GM12892 (cell line): Measurements from ENCODE around the gene USP35.
"Not testable (repeated sequence)": the region's sequence is repeated elsewhere in the genome, so short reads cannot be mapped to it uniquely, and the experiment has no call there.

Source experiments
- DNase-seq: peaks from one replicate; pipeline ENCODE4 v3.0.0; 2011; ENCODE audit not compliant: insufficient read length
- FAIRE-seq: peaks from 2 replicates; lab custom pipeline; 2011; peaks lifted over from hg19 to GRCh38; lab: Jason Lieb, UNC
- POLR2A ChIP-seq: IDR thresholded peaks from 2 replicates; pipeline ENCODE4 v1.6.1; 2011; ENCODE audit warnings: low read depth, low read length, control low read depth
- POLR2AphosphoS5 ChIP-seq: IDR thresholded peaks from 2 replicates; pipeline ENCODE4 v1.6.1; 2011; ENCODE audit warnings: low read depth, low read length, control low read depth
- TAF1 ChIP-seq: IDR thresholded peaks from 2 replicates; pipeline ENCODE4 v1.6.1; 2011; ENCODE audit warnings: low read depth, mild to moderate bottlenecking, control low read depth, low read length, borderline replicate concordance

The USP35 gene

GRCh38 chr11:78170874-78171549 lies 17.7 kb upstream of the USP35 start:
- FAIRE-seq = no peak
- DNase-seq = no peak
- TF ChIP-seq POLR2A = no peak
- no peak for TF ChIP-seq POLR2AphosphoS5
- TF ChIP-seq TAF1 = no peak

- DNase-seq (no peak), FAIRE-seq (no peak)
These were observed 16.8 kb upstream of the USP35 start for GRCh38 chr11:78171951-78172350.

GRCh38 chr11:78175862-78176261 lies 12.9 kb upstream of the USP35 start:
- FAIRE-seq, DNase-seq: not testable (repeated sequence)

More at GRCh38 chr11:78171951-78172350, 16.8 kb upstream of the USP35 start:
- no peak for TF ChIP-seq POLR2AphosphoS5
- TF ChIP-seq POLR2A = no peak
- no peak for TF ChIP-seq TAF1

- no peak for DNase-seq
- TF ChIP-seq POLR2AphosphoS5 (no peak), TAF1 (no peak), POLR2A (no peak)
- no peak for FAIRE-seq
These were observed 12.0 kb upstream of the USP35 start for GRCh38 chr11:78176605-78177141.

- DNase-seq (no peak), FAIRE-seq (no peak)
- TF ChIP-seq POLR2A = no peak
- TF ChIP-seq POLR2AphosphoS5 = no peak
- no peak for TF ChIP-seq TAF1
These were observed 11.5 kb upstream of the USP35 start for GRCh38 chr11:78177216-78177615.

- peak; percentile 36 for FAIRE-seq
- no peak for DNase-seq
- TF ChIP-seq POLR2A (no peak), TAF1 (no peak), POLR2AphosphoS5 (no peak)
These were observed 9.2 kb upstream of the USP35 start for GRCh38 chr11:78179459-78180071.

GRCh38 chr11:78180751-78181150 lies 8.0 kb upstream of the USP35 start:
- FAIRE-seq (no peak), DNase-seq (no peak)

GRCh38 chr11:78181185-78181584 lies 7.5 kb upstream of the USP35 start:
- DNase-seq (no peak), FAIRE-seq (no peak)
- TF ChIP-seq POLR2A = no peak
- no peak for TF ChIP-seq TAF1
- TF ChIP-seq POLR2AphosphoS5 = no peak

More at GRCh38 chr11:78180751-78181150, 8.0 kb upstream of the USP35 start:
- TF ChIP-seq POLR2AphosphoS5 (no peak), TAF1 (no peak), POLR2A (no peak)

- no peak for TF ChIP-seq TAF1
- TF ChIP-seq POLR2AphosphoS5 = no peak
- no peak for TF ChIP-seq POLR2A
- peak; percentile 63 for DNase-seq
- no peak for FAIRE-seq
These were observed 1.1 kb upstream of the USP35 start for GRCh38 chr11:78187366-78188285.

- DNase-seq (no peak), FAIRE-seq (no peak)
These were observed 530 bp downstream of the USP35 start for GRCh38 chr11:78189174-78189724.

GRCh38 chr11:78189851-78190250 lies 1.1 kb downstream of the USP35 start:
- DNase-seq (no peak), FAIRE-seq (no peak)
- TF ChIP-seq POLR2A = no peak
- no peak for TF ChIP-seq TAF1
- TF ChIP-seq POLR2AphosphoS5 = no peak

More at GRCh38 chr11:78189174-78189724, 530 bp downstream of the USP35 start:
- TF ChIP-seq POLR2A = no peak
- TF ChIP-seq TAF1 = no peak
